ENCODE measurements around the gene MPG.

MPG gene

GRCh38 chr16:83781-84615, 6.0 kb downstream of the MPG start:
- no peak overlapping the region for H3K4me3 ChIP-seq (ENCODE audit: low read depth, low read length)
- TF ChIP-seq, protein P1, sequence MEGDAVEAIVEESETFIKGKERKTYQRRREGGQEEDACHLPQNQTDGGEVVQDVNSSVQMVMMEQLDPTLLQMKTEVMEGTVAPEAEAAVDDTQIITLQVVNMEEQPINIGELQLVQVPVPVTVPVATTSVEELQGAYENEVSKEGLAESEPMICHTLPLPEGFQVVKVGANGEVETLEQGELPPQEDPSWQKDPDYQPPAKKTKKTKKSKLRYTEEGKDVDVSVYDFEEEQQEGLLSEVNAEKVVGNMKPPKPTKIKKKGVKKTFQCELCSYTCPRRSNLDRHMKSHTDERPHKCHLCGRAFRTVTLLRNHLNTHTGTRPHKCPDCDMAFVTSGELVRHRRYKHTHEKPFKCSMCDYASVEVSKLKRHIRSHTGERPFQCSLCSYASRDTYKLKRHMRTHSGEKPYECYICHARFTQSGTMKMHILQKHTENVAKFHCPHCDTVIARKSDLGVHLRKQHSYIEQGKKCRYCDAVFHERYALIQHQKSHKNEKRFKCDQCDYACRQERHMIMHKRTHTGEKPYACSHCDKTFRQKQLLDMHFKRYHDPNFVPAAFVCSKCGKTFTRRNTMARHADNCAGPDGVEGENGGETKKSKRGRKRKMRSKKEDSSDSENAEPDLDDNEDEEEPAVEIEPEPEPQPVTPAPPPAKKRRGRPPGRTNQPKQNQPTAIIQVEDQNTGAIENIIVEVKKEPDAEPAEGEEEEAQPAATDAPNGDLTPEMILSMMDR (IDR thresholded peaks at IDR 0.05; ENCODE audit: low read depth, low read length) = no peak

DNA sequence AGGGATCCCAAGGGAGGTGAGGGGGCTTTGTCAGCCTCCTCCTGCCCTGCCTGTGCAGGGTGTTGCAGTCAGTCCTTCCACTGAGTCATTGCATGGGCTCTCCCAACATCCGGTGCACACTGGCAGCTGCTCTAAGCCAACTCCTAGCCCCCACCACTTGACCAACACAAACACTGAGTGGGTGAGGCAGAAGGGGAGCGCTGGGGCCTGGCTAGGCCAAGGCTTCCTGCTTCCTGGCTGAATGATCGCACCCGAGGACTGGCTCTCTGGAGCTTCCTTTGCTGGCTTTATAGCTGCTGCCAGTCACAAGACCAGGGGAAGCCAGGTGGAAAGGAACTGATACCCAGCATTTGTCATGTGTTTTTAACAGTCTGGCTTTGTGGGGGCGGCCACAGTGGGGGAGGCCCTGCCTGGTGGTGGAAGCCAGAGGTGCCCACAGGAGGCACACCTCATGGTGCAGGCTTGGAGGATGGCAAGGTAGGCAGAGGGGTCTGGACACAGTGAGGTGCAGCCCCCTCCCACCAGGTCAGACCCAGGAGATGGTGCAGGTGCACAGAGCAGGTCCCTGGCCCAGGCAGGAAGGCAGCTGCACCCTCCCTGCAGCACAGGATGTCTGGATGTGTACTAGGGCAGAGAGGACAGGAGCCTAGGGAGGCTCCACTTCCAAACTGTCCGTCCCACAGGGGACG, 6.8 kb downstream of the MPG start:
- H3K4me3 ChIP-seq (ENCODE audit: low read depth, low read length) = no peak overlapping the region
- TF ChIP-seq, protein P1 (IDR thresholded peaks at IDR 0.05; ENCODE audit: low read depth, low read length) = no peak

DNA sequence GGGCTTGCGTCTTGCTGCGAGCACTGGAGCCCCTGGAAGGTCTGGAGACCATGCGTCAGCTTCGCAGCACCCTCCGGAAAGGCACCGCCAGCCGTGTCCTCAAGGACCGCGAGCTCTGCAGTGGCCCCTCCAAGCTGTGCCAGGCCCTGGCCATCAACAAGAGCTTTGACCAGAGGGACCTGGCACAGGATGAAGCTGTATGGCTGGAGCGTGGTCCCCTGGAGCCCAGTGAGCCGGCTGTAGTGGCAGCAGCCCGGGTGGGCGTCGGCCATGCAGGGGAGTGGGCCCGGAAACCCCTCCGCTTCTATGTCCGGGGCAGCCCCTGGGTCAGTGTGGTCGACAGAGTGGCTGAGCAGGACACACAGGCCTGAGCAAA, 7.4 kb downstream of the MPG start:
- no peak overlapping the region for H3K4me3 ChIP-seq (ENCODE audit: low read depth, low read length)
- TF ChIP-seq, protein P1 (IDR thresholded peaks at IDR 0.05; ENCODE audit: low read depth, low read length) = no peak

GRCh38 chr16:85865-86264, 7.8 kb downstream of the MPG start:
- TF ChIP-seq, protein P1 (IDR thresholded peaks at IDR 0.05; ENCODE audit: low read depth, low read length) = no peak
- no peak overlapping the region for H3K4me3 ChIP-seq (ENCODE audit: low read depth, low read length)

DNA sequence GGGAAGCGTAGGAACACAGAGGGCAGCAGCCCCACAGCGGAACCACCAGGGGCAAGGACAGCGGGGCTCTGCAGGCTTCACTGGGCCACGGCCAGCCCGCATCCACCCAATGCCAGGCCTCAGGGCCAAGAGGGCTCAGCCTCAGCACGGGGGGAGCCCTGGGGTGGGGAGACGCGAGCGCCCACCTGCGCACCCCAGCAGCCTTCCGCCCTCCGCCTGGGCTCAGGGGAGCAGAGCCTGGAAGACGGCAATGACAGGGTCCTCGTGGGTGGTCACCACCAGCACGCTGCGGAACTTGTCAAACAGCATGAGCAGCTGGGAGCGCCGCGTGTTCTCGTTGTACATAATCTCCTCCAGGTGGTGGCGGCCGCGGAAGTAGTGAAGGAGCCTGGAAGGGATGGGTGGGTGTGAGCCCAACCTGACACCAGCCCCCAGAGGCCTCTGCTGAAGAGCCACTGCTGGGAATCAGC, 8.5 kb downstream of the MPG start:
- TF ChIP-seq, protein P1 (IDR thresholded peaks at IDR 0.05; ENCODE audit: low read depth, low read length) = no peak

DNA sequence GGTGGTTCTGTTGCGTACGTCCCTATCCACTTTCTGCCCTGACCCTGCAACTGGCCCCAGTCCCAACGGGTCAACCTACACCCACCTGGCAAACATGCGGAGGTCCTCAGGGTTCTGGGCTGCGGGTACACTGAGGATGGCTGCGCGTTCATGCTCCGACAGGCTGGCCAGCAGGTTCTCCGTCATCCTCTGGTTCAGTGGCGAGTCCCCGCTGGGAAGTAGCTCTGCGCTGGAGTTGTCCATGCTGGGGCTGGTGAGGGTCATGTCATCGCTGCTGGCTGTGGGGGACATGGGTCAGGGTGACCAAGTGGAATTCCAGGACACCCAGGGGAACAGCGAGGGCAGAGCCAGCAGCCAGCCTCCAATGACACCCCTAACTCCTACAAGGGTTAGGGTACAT, 10.6 kb downstream of the MPG start:
- TF ChIP-seq, protein P1 (IDR thresholded peaks at IDR 0.05; ENCODE audit: low read depth, low read length) = no peak
- H3K4me3 ChIP-seq (ENCODE audit: low read depth, low read length) = no peak overlapping the region

More for the DNA sequence above, 8.5 kb downstream of the MPG start:
- H3K4me3 ChIP-seq (ENCODE audit: low read depth, low read length) = no peak overlapping the region

Measured in WI38 (cell line).